ENCODE results near the gene NAA38.
A peak's percentile ranks its signal among the peaks of the same experiment; 100 is the strongest.

Gene NAA38

GRCh38 chr17:7852262-7852670 is 5.1 kb downstream of the NAA38 start:
- DNase-seq = no peak

DNA sequence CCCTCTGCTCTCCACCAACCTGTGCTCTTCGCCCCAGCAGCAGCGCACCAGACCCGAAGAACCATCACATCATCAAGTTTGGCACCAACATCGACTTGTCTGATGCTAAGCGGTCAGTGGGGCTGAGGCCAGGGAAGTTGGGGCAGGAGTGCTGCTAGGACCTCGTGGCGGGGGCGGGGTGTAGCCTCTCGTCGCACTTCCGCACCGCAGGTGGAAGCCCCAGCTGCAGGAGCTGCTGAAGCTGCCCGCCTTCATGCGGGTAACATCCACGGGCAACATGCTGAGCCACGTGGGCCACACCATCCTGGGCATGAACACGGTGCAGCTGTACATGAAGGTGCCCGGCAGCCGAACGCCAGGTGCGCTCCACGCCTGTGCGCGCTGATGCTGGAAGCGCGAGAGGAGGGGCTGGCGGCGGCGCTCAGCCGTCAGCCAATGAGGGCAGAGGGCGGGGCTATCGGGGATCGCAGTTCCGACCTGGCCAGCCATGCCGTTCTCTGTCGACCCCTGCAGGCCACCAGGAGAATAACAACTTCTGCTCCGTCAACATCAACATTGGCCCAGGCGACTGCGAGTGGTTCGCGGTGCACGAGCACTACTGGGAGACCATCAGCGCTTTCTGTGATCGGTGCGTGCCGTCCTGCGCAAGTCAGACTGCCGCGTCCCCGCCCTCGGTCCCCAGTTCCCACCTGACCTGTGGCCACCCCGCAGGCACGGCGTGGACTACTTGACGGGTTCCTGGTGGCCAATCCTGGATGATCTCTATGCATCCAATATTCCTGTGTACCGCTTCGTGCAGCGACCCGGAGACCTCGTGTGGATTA is 5.7 kb downstream of the NAA38 start:
- peak in 13 of 14 donors; percentile 46 to 90 (median 73) for DNase-seq

DNA sequence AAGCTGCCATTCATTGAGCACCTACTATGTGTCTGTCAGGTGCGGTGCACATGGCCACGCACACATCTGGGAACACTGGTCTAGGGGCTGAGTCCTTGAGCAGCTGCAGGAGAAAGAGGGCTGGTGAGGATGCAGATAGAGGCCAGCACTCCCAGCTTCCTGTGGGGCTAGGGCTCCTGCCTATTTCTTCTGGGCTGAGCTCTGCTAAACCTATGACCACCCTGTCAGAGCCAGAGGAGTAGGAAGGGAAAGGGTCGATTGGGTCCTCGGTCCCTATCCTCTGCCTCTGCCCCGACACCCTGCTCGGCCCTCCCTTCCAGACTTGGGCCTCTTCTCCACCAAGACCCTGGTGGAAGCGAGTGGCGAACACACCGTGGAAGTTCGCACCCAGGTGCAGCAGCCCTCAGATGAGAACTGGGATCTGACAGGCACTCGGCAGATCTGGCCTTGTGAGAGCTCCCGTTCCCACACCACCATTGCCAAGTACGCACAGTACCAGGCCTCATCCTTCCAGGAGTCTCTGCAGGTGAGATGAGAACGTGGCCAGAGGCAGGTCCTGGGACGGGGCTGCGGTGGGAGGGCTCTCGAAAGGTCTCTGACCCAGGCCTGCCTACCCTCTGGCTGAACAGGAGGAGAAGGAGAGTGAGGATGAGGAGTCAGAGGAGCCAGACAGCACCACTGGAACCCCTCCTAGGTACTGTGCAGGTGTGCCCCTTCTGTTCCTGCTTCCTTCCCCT is 6.5 kb downstream of the NAA38 start:
- no peak for DNase-seq

GRCh38 chr17:7849751-7850504 is 7.4 kb downstream of the NAA38 start:
- DNase-seq = no peak

DNA sequence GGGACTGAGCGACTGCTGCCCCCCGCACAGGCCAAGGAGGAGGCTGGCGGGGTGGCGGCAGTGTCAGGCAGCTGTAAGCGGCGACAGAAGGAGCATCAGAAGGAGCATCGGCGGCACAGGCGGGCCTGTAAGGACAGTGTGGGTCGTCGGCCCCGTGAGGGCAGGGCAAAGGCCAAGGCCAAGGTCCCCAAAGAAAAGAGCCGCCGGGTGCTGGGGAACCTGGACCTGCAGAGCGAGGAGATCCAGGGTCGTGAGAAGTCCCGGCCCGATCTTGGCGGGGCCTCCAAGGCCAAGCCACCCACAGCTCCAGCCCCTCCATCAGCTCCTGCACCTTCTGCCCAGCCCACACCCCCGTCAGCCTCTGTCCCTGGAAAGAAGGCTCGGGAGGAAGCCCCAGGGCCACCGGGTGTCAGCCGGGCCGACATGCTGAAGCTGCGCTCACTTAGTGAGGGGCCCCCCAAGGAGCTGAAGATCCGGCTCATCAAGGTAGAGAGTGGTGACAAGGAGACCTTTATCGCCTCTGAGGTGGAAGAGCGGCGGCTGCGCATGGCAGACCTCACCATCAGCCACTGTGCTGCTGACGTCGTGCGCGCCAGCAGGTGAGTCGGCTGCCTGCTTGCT is 8.1 kb downstream of the NAA38 start:
- no peak for DNase-seq

GRCh38 chr17:7848739-7849129 is 8.6 kb downstream of the NAA38 start:
- DNase-seq = no peak

- no peak for DNase-seq
Observed at GRCh38 chr17:7848131-7848579, 9.2 kb downstream of the NAA38 start.

- DNase-seq = no peak
Observed at GRCh38 chr17:7846765-7847661, 10.3 kb downstream of the NAA38 start.

DNA sequence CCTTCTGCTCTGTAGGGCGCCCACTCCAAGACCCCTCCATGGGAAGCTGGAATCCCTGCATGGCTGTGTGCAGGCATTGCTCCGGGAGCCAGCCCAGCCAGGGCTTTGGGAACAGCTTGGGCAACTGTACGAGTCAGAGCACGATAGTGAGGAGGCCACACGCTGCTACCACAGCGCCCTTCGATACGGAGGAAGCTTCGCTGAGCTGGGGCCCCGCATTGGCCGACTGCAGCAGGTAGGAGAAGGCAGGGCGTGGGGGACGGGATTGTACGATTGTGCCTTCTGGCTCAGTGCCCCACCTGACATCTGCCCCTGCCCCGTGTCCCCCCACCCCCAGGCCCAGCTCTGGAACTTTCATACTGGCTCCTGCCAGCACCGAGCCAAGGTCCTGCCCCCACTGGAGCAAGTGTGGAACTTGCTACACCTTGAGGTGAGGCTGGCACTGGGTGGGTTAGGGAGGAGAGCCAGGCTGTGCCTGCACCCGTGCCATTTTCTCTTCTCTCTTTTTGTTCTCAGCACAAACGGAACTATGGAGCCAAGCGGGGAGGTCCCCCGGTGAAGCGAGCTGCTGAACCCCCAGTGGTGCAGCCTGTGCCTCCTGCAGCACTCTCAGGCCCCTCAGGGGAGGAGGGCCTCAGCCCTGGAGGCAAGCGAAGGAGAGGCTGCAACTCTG is 11.2 kb downstream of the NAA38 start:
- no peak for DNase-seq

DNA sequence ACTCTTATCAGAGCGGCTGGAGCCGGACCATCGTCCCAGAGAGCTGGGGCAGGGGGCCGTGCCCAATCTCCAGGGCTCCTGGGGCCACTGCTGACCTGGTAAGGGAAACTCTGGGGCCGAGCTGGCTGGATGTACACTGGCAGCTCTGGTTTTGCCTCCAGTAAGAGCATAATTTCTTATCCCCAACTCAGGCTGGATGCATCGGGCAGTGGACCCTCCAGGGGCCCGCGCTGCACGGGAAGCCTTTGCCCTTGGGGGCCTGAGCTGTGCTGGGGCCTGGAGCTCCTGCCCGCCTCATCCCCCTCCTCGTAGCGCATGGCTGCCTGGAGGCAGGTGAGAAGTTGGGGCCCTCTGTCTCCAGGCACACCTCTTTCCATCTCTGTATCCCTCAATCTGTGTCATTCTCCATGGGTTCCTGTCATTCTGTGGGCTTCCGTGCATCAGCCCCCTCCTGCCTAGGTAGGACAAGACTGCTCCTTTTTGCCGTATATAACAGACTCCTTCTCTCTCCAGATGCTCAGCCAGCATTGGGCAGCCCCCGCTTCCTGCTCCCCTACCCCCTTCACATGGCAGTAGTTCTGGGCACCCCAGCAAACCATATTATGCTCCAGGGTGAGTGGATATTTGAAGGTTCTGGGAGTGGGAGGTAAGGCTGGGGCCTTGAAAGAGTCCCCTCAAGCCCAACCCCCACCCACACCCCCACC is 11.8 kb downstream of the NAA38 start:
- no peak for DNase-seq

- peak; percentile 56 to 94 (median 90) for DNase-seq
Observed at GRCh38 chr17:7844292-7845154, 12.8 kb downstream of the NAA38 start.

- peak in 13 of 14 donors; percentile 42 to 85 (median 77) for DNase-seq
Observed at GRCh38 chr17:7843536-7844291, 13.6 kb downstream of the NAA38 start.

DNA sequence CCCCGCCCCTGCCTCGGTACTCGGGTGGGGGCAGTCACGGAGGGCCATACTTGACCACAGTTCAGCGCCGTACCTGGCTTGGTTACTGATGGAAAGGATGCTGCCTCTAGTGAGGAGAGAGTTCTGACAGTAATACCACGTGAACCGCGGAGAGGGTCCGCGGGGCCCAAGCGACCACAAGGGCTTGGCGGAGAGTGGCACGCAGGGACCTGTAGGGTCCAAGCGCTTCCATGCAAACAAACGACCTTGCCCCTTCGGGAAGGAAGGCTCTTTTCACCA is 14.2 kb downstream of the NAA38 start:
- peak in 4 of 14 donors; percentile 69 to 75 (median 72) for DNase-seq

- DNase-seq = peak in 12 of 14 donors; percentile 19 to 89 (median 73)
Observed at GRCh38 chr17:7842380-7843256, 14.7 kb downstream of the NAA38 start.

- DNase-seq = peak; percentile 67 to 97 (median 90)
Observed at GRCh38 chr17:7841915-7842379, 15.4 kb downstream of the NAA38 start.

DNA sequence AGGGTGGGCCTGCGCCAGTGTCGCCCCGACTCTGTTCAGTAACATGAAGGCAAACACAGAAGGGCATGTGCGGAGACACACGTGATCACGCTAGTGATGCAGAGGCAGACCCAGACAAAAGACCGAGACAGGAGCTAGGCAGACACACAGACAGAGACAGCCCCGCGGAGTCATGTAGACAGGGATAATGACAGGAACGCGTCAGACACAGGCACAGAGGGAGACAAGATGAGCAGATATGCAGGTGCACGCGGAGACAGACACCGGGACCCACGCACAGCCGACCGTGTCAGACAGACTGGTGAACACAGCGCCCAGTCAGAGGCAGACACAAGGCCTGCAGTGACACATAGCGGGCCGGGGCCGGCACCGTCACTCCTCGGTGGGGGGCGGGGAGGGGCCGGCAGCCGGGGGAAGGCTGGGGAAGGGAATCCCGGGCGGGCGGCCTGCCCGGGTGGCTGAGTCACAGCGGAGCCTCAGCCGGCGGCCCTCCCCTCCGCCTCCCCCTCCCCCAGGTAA is 15.9 kb downstream of the NAA38 start:
- DNase-seq = peak in 13 of 14 donors; percentile 67 to 97 (median 90)

DNA sequence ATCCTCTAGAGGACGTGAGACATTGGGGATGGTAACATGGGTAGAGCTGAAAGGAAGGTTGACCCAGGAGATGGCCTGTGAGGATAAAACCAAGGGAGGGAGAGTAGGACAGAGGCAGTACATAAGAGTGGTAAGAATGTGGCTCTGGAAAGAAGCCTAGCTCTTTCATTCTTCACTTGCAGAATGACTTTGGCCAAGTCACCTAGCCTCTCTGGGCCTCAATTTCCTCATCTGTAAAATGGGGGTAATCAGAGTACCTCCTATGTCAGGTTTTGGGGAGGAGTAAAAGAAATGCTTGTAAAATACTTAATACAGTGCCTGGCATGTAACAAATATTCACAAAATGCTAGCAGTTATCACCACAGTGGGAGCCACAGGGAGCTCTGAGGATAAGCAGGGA is 16.5 kb downstream of the NAA38 start:
- no peak for DNase-seq
